Measurements from ENCODE around the gene ADAMTSL3. TPM values are rescaled to one million over a fixed set of nuclear protein-coding genes. Genes with fewer than 3 reads are reported as not detected.

ADAMTSL3 gene
- total and polyA plus RNA-seq, 2 of the 4 experiments (the other 2 are of a cell fraction), result under 0.01 to 0.02 TPM

- no peaks in the 10 kb centered on the region for H3K79me1 ChIP-seq (ENCODE audit: low read depth in 1 of 2, low read length in 2 of 2)
- no peak for TF ChIP-seq MXI1 (IDR thresholded peaks at IDR 0.05; ENCODE audit: borderline replicate concordance, low read depth, low read length)
- TF ChIP-seq CTCF (conservative IDR thresholded peaks at IDR 0.05; ENCODE audit: low read depth, low read length), result no peak
- no peak for TF ChIP-seq SMC3 (IDR thresholded peaks at IDR 0.05; ENCODE audit: low read depth, low read length)
- TF ChIP-seq MAFK (IDR thresholded peaks at IDR 0.05; ENCODE audit: low read depth, low read length), result no peak
- TF ChIP-seq RCOR1 (IDR thresholded peaks at IDR 0.05; ENCODE audit: insufficient replicate concordance, low read length), result no peak
- no peak overlapping the region for H2BK120ac ChIP-seq (ENCODE audit: low read depth, low read length)
- no peaks in the 10 kb centered on the region for H3K36me3 ChIP-seq (ENCODE audit: control insufficient read depth, insufficient read depth, low read length)
- H3K4ac ChIP-seq (ENCODE audit: low read depth, low read length), result no peak overlapping the region
- H3K9ac ChIP-seq (ENCODE audit: low read depth, low read length), result no peak overlapping the region
- no peak overlapping the region for H2BK15ac ChIP-seq (ENCODE audit: low read depth, low read length)
- H4K20me1 ChIP-seq (ENCODE audit: insufficient read depth, low read length), result no peaks in the 10 kb centered on the region
- H4K5ac ChIP-seq (ENCODE audit: low read depth, low read length), result no peak overlapping the region
- ATAC-seq (ENCODE audit: low read depth), result no peak
- no peak overlapping the region for H3K56ac ChIP-seq (ENCODE audit: extremely low read depth, insufficient read depth, low read length)
- no peak overlapping the region for H3K14ac ChIP-seq (replicated peaks; ENCODE audit: low read depth, low read length)
- no peak overlapping the region for H2AK9ac ChIP-seq (replicated peaks; ENCODE audit: low read depth, low read length, poor library complexity)
- no peaks in the 10 kb centered on the region for H3K27me3 ChIP-seq (ENCODE audit: control insufficient read depth, insufficient read depth, low read length)
- no peaks in the 10 kb centered on the region for H3K4me1 ChIP-seq (ENCODE audit: control insufficient read depth, insufficient read depth, low read length)
- H3K9me1 ChIP-seq (ENCODE audit: insufficient read depth, low read length), result no peaks in the 10 kb centered on the region
- H3K27ac ChIP-seq (ENCODE audit: insufficient read depth, low read length), result no peak overlapping the region
- H2AFZ ChIP-seq (replicated peaks; ENCODE audit: low read length, poor library complexity), result no peak overlapping the region
- H4K91ac ChIP-seq (ENCODE audit: insufficient read depth, low read depth, low read length), result no peak overlapping the region
- H3K23ac ChIP-seq (ENCODE audit: low read depth, low read length), result no peak overlapping the region
- no peak overlapping the region for H3K18ac ChIP-seq (ENCODE audit: low read depth, low read length)
- POLR2A ChIA-PET (ENCODE audit: unreplicated experiment), result no interaction called here
- no peak overlapping the region for H3K4me3 ChIP-seq (ENCODE audit: insufficient read depth, low read depth, low read length)
- CTCF ChIA-PET, result no interaction called here
- H3K9me3 ChIP-seq (ENCODE audit: control insufficient read depth, insufficient read depth, low read length), result no peaks in the 10 kb centered on the region
- no peak overlapping the region for H2AK5ac ChIP-seq (ENCODE audit: low read depth, low read length)
- H4K8ac ChIP-seq (ENCODE audit: low read depth in 2 of 2, low read length in 2 of 2), result no peak overlapping the region
- no peak overlapping the region for H3K4me2 ChIP-seq (ENCODE audit: low read depth, low read length)
- no peak for DNase-seq
- H2BK5ac ChIP-seq (ENCODE audit: low read depth, low read length, poor library complexity, severe bottlenecking), result no peak overlapping the region
- dilution Hi-C loops (cut with HindIII; ENCODE audit: low sequenced_read_pairs, unreplicated experiment) (no loop called here), intact Hi-C loops (cut with micrococcal nuclease) (no loop called here), in situ Hi-C loops (cut with MboI; ENCODE audit: low sequenced_read_pairs) (no loop called here)
- no CpG with 5 or more reads among the region's 2 CpGs for WGBS, 2 experiments (ENCODE audit: extremely low coverage in 2 of 2, insufficient read length in 1 of 2)
- no peak overlapping the region for H2BK20ac ChIP-seq (ENCODE audit: low read depth, low read length)
- no TSS peak for BruUV-seq (replicated peaks)
Measured at GRCh38 chr15:83720468-83720867, 66.5 kb downstream of the ADAMTSL3 start.
